Central memory CD8-positive, alpha-beta T cell (primary cell): ENCODE measurements around the gene POGLUT3.
A peak's percentile ranks its signal among the peaks of the same experiment; 100 is the strongest.

Experiments
- ATAC-seq: fragments of 150-1000 bp; cut with Tn5 transposase; replicated peaks from 2 replicates; pipeline ENCODE4 v1.10.0; 2022; ENCODE audit warnings: mild to moderate bottlenecking, moderate FRiP score, moderate number of reproducible peaks; ENCODE audit not compliant: poor library complexity, severe bottlenecking; ENCODE audit errors: extremely low read depth
- DNase-seq, 2 donors: peaks; one replicate each; pipeline ENCODE4 v3.0.0; 2021; ENCODE audit warnings: low spot score in 2 of 2
- H3K27ac Mint-ChIP-seq: one replicate; pipeline ENCODE4 v1.8.0; 2022; ENCODE audit warnings: low read depth, mild to moderate bottlenecking, moderate library complexity, mixed read lengths
- H3K27me3 Mint-ChIP-seq: one replicate; pipeline ENCODE4 v1.8.0; 2022; ENCODE audit warnings: mixed read lengths
- H3K36me3 Mint-ChIP-seq: one replicate; pipeline ENCODE4 v1.8.0; 2022; ENCODE audit warnings: mild to moderate bottlenecking, moderate library complexity, mixed read lengths; ENCODE audit not compliant: insufficient read depth
- H3K4me1 Mint-ChIP-seq: one replicate; pipeline ENCODE4 v1.8.0; 2022; ENCODE audit warnings: mixed read lengths
- H3K4me3 Mint-ChIP-seq: one replicate; pipeline ENCODE4 v1.8.0; 2022; ENCODE audit warnings: mild to moderate bottlenecking, moderate library complexity, mixed read lengths
- H3K9me3 Mint-ChIP-seq: one replicate; pipeline ENCODE4 v1.8.0; 2022; ENCODE audit warnings: mixed read lengths

The POGLUT3 gene

GRCh38 chr11:108524422-108524821, 26.2 kb upstream of the POGLUT3 start:
- DNase-seq (no peak), ATAC-seq (no peak)
- Mint-ChIP-seq H3K27ac (no peak overlapping the region), H3K4me1 (no peaks in the 10 kb centered on the region), H3K9me3 (no peaks in the 10 kb centered on the region), H3K4me3 (no peak overlapping the region), H3K36me3 (no peaks in the 10 kb centered on the region), H3K27me3 (no peaks in the 10 kb centered on the region)

GRCh38 chr11:108522318-108522717, 24.1 kb upstream of the POGLUT3 start:
- ATAC-seq (no peak), DNase-seq (no peak)
- Mint-ChIP-seq H3K9me3 (no peaks in the 10 kb centered on the region), H3K27ac (no peak overlapping the region), H3K4me3 (no peak overlapping the region), H3K27me3 (no peaks in the 10 kb centered on the region), H3K4me1 (no peaks in the 10 kb centered on the region), H3K36me3 (peaks cover 2% of the 10 kb centered on the region)

GRCh38 chr11:108518581-108518980, 20.4 kb upstream of the POGLUT3 start:
- H3K4me1 Mint-ChIP-seq: no peaks in the 10 kb centered on the region
- DNase-seq (no peak), ATAC-seq (no peak)
- no peak overlapping the region for H3K4me3 Mint-ChIP-seq
- H3K36me3 Mint-ChIP-seq: peaks cover 5% of the 10 kb centered on the region
- H3K9me3 Mint-ChIP-seq: no peaks in the 10 kb centered on the region
- no peaks in the 10 kb centered on the region for H3K27me3 Mint-ChIP-seq
- no peak overlapping the region for H3K27ac Mint-ChIP-seq

GRCh38 chr11:108516125-108516524, 17.9 kb upstream of the POGLUT3 start:
- ATAC-seq (no peak), DNase-seq (no peak)
- Mint-ChIP-seq H3K27me3 (no peaks in the 10 kb centered on the region), H3K36me3 (peaks cover 5% of the 10 kb centered on the region), H3K27ac (no peak overlapping the region), H3K4me3 (no peak overlapping the region), H3K4me1 (no peaks in the 10 kb centered on the region), H3K9me3 (no peaks in the 10 kb centered on the region)

- H3K36me3 Mint-ChIP-seq: peaks cover 5% of the 10 kb centered on the region
- DNase-seq (no peak), ATAC-seq (no peak)
- no peak overlapping the region for H3K27ac Mint-ChIP-seq
- no peaks in the 10 kb centered on the region for H3K4me1 Mint-ChIP-seq
- H3K9me3 Mint-ChIP-seq: no peaks in the 10 kb centered on the region
- no peak overlapping the region for H3K4me3 Mint-ChIP-seq
- no peaks in the 10 kb centered on the region for H3K27me3 Mint-ChIP-seq
These were observed 14.5 kb upstream of the POGLUT3 start for GRCh38 chr11:108512708-108513107.

- ATAC-seq (no peak), DNase-seq (no peak)
- no peaks in the 10 kb centered on the region for H3K27me3 Mint-ChIP-seq
- no peaks in the 10 kb centered on the region for H3K4me1 Mint-ChIP-seq
- no peak overlapping the region for H3K27ac Mint-ChIP-seq
- no peaks in the 10 kb centered on the region for H3K9me3 Mint-ChIP-seq
- peaks cover 3% of the 10 kb centered on the region for H3K36me3 Mint-ChIP-seq
- no peak overlapping the region for H3K4me3 Mint-ChIP-seq
These were observed 13.8 kb upstream of the POGLUT3 start for GRCh38 chr11:108511851-108512474.

GRCh38 chr11:108508653-108509593, 10.7 kb upstream of the POGLUT3 start:
- Mint-ChIP-seq H3K27me3 (peaks cover 10% of the 10 kb centered on the region), H3K27ac (no peak overlapping the region), H3K9me3 (no peaks in the 10 kb centered on the region), H3K36me3 (no peaks in the 10 kb centered on the region), H3K4me3 (no peak overlapping the region), H3K4me1 (no peaks in the 10 kb centered on the region)
- DNase-seq (no peak), ATAC-seq (no peak)

GRCh38 chr11:108501396-108501795, 3.2 kb upstream of the POGLUT3 start:
- peaks cover 7% of the 10 kb centered on the region for H3K4me1 Mint-ChIP-seq
- H3K27ac Mint-ChIP-seq: no peak overlapping the region
- H3K9me3 Mint-ChIP-seq: no peaks in the 10 kb centered on the region
- peaks cover 5% of the 10 kb centered on the region for H3K27me3 Mint-ChIP-seq
- no peak overlapping the region for H3K4me3 Mint-ChIP-seq
- DNase-seq (no peak), ATAC-seq (no peak)
- peaks cover 8% of the 10 kb centered on the region for H3K36me3 Mint-ChIP-seq

- H3K36me3 Mint-ChIP-seq: peaks cover 8% of the 10 kb centered on the region
- no peak for DNase-seq
- no peaks in the 10 kb centered on the region for H3K9me3 Mint-ChIP-seq
- no peak overlapping the region for H3K27ac Mint-ChIP-seq
- H3K4me1 Mint-ChIP-seq: peaks cover 7% of the 10 kb centered on the region
- ATAC-seq: no peak
- no peaks in the 10 kb centered on the region for H3K27me3 Mint-ChIP-seq
- H3K4me3 Mint-ChIP-seq: no peak overlapping the region
These were observed 2.5 kb upstream of the POGLUT3 start for GRCh38 chr11:108500721-108501120.

GRCh38 chr11:108500169-108500568, 2.0 kb upstream of the POGLUT3 start:
- Mint-ChIP-seq H3K9me3 (no peaks in the 10 kb centered on the region), H3K27me3 (no peaks in the 10 kb centered on the region), H3K4me1 (peaks cover 8% of the 10 kb centered on the region), H3K27ac (no peak overlapping the region), H3K36me3 (peaks cover 8% of the 10 kb centered on the region), H3K4me3 (peak overlapping the region; percentile 67)
- ATAC-seq: no peak
- DNase-seq: no peak

- peaks cover 8% of the 10 kb centered on the region for H3K36me3 Mint-ChIP-seq
- peak overlapping the region; percentile 90 for H3K4me3 Mint-ChIP-seq
- peak overlapping the region; percentile 94 for H3K27ac Mint-ChIP-seq
- ATAC-seq: no peak
- H3K4me1 Mint-ChIP-seq: peaks cover 18% of the 10 kb centered on the region
- DNase-seq: no peak
- H3K27me3 Mint-ChIP-seq: no peaks in the 10 kb centered on the region
- H3K9me3 Mint-ChIP-seq: no peaks in the 10 kb centered on the region
These were observed 728 bp upstream of the POGLUT3 start for GRCh38 chr11:108498816-108499408.

GRCh38 chr11:108497317-108498045, 703 bp downstream of the POGLUT3 start:
- Mint-ChIP-seq H3K4me3 (peak overlapping the region; percentile 90), H3K9me3 (no peaks in the 10 kb centered on the region), H3K4me1 (peaks cover 18% of the 10 kb centered on the region), H3K36me3 (peaks cover 8% of the 10 kb centered on the region), H3K27me3 (no peaks in the 10 kb centered on the region), H3K27ac (peak overlapping the region; percentile 89)
- peak; percentile 37 to 51 for DNase-seq
- ATAC-seq: peak; percentile 77
